ENCODE measurements around the gene PPA2. TPM values are rescaled to one million over a fixed set of nuclear protein-coding genes. Genes with fewer than 3 reads are reported as not detected.
"Not testable (repeated sequence)": the region's sequence is repeated elsewhere in the genome, so short reads cannot be mapped to it uniquely, and the experiment has no call there.

The PPA2 gene
- total RNA-seq, 2 donors from 2014 or later = 57.4 to 279 TPM

DNA sequence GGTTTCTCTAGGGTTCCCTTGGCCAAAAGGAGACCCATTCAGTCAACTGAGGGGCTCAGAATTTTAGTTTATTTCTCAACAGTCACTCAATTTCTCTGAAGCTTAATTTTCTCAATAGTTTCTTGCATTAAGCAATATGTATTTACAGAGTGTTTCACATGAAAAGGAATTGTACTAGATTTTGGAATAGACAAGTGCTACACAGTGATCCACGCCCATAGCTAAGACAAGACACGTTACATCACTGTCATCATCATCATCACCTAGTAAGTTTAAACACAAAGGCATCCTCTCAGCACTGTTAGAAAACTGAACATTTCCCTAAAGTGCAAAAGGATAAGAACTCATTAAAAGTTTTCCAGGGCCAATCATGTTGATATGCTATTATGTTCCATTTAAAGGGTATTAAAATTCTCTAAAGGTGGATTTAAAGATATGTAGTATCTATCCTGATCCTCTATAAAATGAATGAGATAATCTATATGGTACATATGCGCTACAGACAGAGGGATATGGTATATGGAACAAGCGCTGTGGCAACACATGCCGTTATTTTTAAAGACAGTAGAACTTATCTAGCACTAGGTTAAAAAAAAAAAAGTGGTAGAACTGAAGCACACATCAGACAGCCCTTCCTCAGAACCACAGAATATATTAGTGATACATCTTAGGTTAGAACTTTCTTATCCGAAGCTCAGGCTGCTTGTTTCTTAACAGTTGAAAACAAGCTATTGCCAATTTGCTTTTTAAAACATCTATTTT is 12.1 kb downstream of the PPA2 start:
- Histone ChIP-seq H3K9me3 (no peaks in the 10 kb centered on the region), H3K4me1 (no peaks in the 10 kb centered on the region), H3K4me3 (no peak overlapping the region), H3K27me3 (no peaks in the 10 kb centered on the region), H3K27ac (no peak overlapping the region), H3K36me3 (replicated peaks in 1 of 2; ENCODE audit: insufficient read depth in 1 of 2, low read depth in 2 of 2) (no peaks in the 10 kb centered on the region)
- intact Hi-C loops (cut with DNase I) = no loop called here
- TF ChIP-seq, protein P1, sequence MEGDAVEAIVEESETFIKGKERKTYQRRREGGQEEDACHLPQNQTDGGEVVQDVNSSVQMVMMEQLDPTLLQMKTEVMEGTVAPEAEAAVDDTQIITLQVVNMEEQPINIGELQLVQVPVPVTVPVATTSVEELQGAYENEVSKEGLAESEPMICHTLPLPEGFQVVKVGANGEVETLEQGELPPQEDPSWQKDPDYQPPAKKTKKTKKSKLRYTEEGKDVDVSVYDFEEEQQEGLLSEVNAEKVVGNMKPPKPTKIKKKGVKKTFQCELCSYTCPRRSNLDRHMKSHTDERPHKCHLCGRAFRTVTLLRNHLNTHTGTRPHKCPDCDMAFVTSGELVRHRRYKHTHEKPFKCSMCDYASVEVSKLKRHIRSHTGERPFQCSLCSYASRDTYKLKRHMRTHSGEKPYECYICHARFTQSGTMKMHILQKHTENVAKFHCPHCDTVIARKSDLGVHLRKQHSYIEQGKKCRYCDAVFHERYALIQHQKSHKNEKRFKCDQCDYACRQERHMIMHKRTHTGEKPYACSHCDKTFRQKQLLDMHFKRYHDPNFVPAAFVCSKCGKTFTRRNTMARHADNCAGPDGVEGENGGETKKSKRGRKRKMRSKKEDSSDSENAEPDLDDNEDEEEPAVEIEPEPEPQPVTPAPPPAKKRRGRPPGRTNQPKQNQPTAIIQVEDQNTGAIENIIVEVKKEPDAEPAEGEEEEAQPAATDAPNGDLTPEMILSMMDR (IDR thresholded peaks at IDR 0.05) = no peak
- TF ChIP-seq POLR2A (IDR thresholded peaks at IDR 0.05) = no peak
- ATAC-seq (no peak), DNase-seq (no peak)
- 90 to 95% methylated on average over 6 of the region's 6 CpGs for WGBS, 2 donors

DNA sequence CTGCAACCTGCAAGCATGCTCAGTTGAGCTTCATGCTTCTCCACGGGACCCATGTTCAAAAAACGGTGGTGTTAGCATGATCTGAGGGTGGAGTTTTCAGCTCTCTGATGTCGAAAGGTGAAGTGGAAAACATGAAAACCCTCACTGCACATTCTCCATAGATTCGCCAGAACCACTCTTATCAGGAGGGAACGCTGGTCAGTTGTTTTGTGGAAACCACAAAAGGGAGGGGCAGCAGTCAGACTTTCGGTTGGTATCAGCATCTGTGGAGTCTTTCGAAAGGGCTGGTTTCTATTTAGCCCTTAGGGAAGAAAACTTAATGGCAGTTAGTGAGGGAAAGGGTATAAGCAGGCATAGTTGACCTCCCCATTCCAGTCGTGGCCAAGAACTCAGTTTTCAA is 12.6 kb downstream of the PPA2 start:
- DNase-seq = no peak
- Histone ChIP-seq H3K27ac (no peak overlapping the region), H3K9me3 (no peaks in the 10 kb centered on the region), H3K4me1 (no peaks in the 10 kb centered on the region), H3K4me3 (no peak overlapping the region), H3K36me3 (replicated peaks in 1 of 2; ENCODE audit: insufficient read depth in 1 of 2, low read depth in 2 of 2) (no peaks in the 10 kb centered on the region), H3K27me3 (no peaks in the 10 kb centered on the region)
- TF ChIP-seq, protein P1 (IDR thresholded peaks at IDR 0.05) = no peak
- TF ChIP-seq POLR2A (IDR thresholded peaks at IDR 0.05) = no peak
- ATAC-seq = no peak
- intact Hi-C loops (cut with DNase I) = no loop called here
- 81 to 87% methylated on average over 8 of the region's 8 CpGs for WGBS, 2 donors

DNA sequence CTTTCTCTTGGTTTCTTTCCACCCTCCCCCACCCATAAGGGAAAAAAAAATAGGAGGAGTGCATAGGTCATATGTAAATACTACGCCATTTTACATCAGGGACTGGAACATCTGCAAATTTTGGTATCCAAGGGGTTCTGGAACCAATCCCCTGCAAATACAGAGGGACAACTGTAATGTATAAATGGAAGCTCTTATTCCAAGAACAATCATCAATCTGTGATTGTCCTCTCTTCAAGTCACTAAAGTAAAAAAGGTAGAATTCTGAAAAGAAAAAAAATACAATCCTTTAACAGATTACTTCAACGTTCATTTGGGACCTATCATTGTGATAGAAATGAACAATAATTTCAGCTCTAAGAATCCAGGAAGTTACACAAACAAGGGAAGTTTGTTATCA is 13.6 kb downstream of the PPA2 start:
- Histone ChIP-seq H3K27me3 (no peaks in the 10 kb centered on the region), H3K4me1 (no peaks in the 10 kb centered on the region), H3K36me3 (replicated peaks in 1 of 2; ENCODE audit: insufficient read depth in 1 of 2, low read depth in 2 of 2) (no peaks in the 10 kb centered on the region), H3K27ac (no peak overlapping the region), H3K9me3 (no peaks in the 10 kb centered on the region), H3K4me3 (no peak overlapping the region)
- no peak for DNase-seq
- no peak for ATAC-seq
- intact Hi-C loops (cut with DNase I) = no loop called here
- 56 to 58% methylated on average over 2 of the region's 2 CpGs for WGBS, 2 donors
- TF ChIP-seq POLR2A (IDR thresholded peaks at IDR 0.05) = no peak
- TF ChIP-seq, protein P1 (IDR thresholded peaks at IDR 0.05) = no peak

DNA sequence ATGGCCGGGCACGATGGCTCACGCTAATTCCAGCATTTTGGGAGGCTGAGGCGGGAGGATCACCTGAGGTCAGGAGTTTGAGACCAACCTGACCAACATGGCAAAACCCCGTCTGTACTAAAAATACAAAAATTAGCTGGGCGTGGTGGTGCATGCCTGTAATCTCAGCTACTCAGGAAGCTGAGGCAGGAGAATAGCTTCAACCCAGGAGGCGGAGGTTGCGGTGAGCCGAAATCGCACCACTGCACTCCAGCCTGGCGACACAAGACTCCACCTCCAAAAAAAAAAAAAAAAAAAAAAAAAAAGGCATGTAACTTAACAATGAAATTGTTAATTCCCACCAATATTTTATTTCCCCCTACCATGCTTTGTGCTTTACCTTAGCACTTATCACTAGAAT is 15.3 kb downstream of the PPA2 start:
- H3K27ac ChIP-seq; H3K4me3 ChIP-seq; DNase-seq; ATAC-seq; H3K4me1 ChIP-seq; H3K27me3 ChIP-seq; H3K36me3 ChIP-seq (replicated peaks in 1 of 2; ENCODE audit: insufficient read depth in 1 of 2, low read depth in 2 of 2); intact Hi-C loops (cut with DNase I); H3K9me3 ChIP-seq: not testable (repeated sequence)
- 89 to 92% methylated on average over 11 of the region's 11 CpGs for WGBS, 2 donors

DNA sequence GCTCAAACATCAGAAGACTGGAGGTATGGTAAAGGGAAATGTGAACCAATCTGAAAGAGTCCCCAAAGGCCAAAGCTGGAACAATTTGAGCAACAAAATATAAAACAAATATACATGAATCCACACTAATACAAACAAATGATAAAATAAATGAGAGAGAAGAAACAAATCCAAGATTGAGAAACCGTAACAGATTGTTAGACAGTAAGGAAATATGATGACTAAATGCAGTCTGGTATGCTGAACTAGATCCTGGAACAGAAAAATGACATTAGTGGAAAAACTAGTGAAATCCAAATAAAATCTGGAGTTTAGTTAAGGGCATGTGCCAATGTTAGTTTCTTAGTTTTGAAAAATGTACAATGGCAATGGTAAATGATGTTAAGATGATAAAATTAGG is 15.9 kb downstream of the PPA2 start:
- Histone ChIP-seq H3K9me3 (no peaks in the 10 kb centered on the region), H3K36me3 (replicated peaks in 1 of 2; ENCODE audit: insufficient read depth in 1 of 2, low read depth in 2 of 2) (no peaks in the 10 kb centered on the region), H3K27me3 (no peaks in the 10 kb centered on the region), H3K27ac (no peak overlapping the region), H3K4me1 (no peaks in the 10 kb centered on the region), H3K4me3 (no peak overlapping the region)
- intact Hi-C loops (cut with DNase I) = no loop called here
- ATAC-seq (no peak), DNase-seq (no peak)
- no peak for TF ChIP-seq POLR2A (IDR thresholded peaks at IDR 0.05)
- TF ChIP-seq, protein P1 (IDR thresholded peaks at IDR 0.05) = no peak
- 91 to 92% methylated on average over 1 of the region's 1 CpG for WGBS, 2 donors
